ENCODE measurements around the gene ROR2.

DNA sequence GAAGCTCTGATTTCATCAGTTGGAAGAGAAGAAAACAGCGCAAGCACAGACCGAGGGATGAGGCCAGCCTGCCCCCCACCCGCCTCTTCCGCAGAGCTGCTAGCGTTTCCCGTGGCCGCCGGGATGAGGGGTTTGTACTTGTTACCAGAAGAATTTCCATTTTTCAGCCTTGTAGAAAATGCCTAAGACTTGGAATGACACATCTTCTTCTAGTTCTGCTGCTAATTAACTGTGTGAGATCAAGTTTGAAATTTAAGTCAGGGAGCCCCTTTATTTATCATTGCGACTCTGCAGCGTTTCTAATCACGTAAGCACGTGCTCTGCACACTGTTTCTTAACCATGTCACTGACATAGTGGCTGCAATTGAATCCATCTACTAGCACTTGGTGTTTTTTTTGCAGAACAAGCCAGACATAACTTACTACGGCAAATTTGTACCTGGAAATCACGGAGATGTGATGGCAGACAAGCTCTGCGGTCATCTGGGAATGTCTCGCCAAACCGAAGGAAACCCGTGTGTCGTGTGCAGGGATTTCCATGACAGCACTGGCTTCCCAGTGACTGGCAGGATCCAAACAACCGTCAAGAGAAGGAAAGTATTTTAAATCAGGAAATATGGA, 41.8 kb upstream of the ROR2 start:
- TF ChIP-seq, protein P1, sequence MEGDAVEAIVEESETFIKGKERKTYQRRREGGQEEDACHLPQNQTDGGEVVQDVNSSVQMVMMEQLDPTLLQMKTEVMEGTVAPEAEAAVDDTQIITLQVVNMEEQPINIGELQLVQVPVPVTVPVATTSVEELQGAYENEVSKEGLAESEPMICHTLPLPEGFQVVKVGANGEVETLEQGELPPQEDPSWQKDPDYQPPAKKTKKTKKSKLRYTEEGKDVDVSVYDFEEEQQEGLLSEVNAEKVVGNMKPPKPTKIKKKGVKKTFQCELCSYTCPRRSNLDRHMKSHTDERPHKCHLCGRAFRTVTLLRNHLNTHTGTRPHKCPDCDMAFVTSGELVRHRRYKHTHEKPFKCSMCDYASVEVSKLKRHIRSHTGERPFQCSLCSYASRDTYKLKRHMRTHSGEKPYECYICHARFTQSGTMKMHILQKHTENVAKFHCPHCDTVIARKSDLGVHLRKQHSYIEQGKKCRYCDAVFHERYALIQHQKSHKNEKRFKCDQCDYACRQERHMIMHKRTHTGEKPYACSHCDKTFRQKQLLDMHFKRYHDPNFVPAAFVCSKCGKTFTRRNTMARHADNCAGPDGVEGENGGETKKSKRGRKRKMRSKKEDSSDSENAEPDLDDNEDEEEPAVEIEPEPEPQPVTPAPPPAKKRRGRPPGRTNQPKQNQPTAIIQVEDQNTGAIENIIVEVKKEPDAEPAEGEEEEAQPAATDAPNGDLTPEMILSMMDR (conservative IDR thresholded peaks at IDR 0.05; ENCODE audit: low read depth, low read length): no peak
- TF ChIP-seq EZH2phosphoT487 (IDR thresholded peaks at IDR 0.05; ENCODE audit: borderline replicate concordance, low read length): no peak
- no peak for TF ChIP-seq EZH2 (IDR thresholded peaks at IDR 0.05; ENCODE audit: low read length, unreplicated experiment)

Data from PC-3 (cell line).